Stimulated activated CD4-positive, alpha-beta T cell treated with anti-CD3 and anti-CD28 coated beads, Interleukin-12 subunit alpha, Interleukin-12 subunit beta, amount 100 ng/mL, for 24 hours (primary cell): ENCODE results near the gene ZNF222.

Experiments used
- DNase-seq, 2 experiments: peaks; one replicate each; pipeline ENCODE4 v3.0.0-alpha.2; 2020; ENCODE audit warnings: low read depth in 2 of 2

ZNF222 gene

GRCh38 chr19:44051650-44052402 is 26.6 kb downstream of the ZNF222 start, which contains the start of gene ZNF223:
Gene ZNF223 (plus strand): TSS chr19:44052036. CDS start chr19:44055177, 3,141 bp downstream.
- peak; percentile 49 to 51 for DNase-seq

GRCh38 chr19:44055870-44056269 is 30.7 kb downstream of the ZNF222 start:
- DNase-seq: no peak

GRCh38 chr19:44059229-44059628 is 34.0 kb downstream of the ZNF222 start:
- DNase-seq: no peak

- DNase-seq: no peak
Measured at GRCh38 chr19:44061038-44061437, 35.9 kb downstream of the ZNF222 start.

GRCh38 chr19:44066305-44066704 is 41.1 kb downstream of the ZNF222 start:
- no peak for DNase-seq

- no peak for DNase-seq
Measured at GRCh38 chr19:44069415-44069814, 44.2 kb downstream of the ZNF222 start.

GRCh38 chr19:44071824-44072542 is 46.8 kb downstream of the ZNF222 start, which contains the start of gene ZNF284:
Gene ZNF284 (plus strand): TSS chr19:44072159. CDS start chr19:44076390, 4,231 bp downstream.
- DNase-seq: peak; percentile 74

- DNase-seq: no peak
Measured at GRCh38 chr19:44072543-44073401, 47.6 kb downstream of the ZNF222 start.

GRCh38 chr19:44076325-44076724 is 51.1 kb downstream of the ZNF222 start:
- no peak for DNase-seq
